ENCODE results near the gene GNPAT. TPM values are rescaled to one million over a fixed set of nuclear protein-coding genes. Genes with fewer than 3 reads are reported as not detected.

Gene GNPAT
- total RNA-seq, 1 experiment from 2014 or later, result 52.7 TPM

DNA sequence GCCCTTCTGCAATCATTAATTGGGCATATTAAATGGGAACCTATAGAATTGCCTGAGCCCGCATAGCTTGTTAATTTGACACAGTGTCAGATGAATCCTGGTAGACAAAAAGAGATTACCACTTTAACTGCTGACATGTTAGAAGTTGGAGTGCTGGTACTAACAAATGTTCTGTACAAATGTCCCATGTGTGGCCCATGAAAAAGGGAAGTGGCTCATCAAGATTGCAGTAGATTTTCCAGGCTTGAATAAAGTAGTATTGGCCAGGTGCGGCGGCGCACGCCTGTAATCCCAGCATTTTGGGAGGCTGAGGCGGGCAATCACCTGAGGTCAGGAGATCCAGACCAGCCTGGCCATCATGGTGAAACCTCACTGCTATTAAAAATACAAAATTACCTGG is 45.6 kb downstream of the GNPAT start:
- Mint-ChIP-seq H3K9me3 (ENCODE audit: low read depth, unreplicated experiment) (no peaks in the 10 kb centered on the region), H3K4me1 (ENCODE audit: low read depth, unreplicated experiment) (no peaks in the 10 kb centered on the region), H3K27me3 (ENCODE audit: unreplicated experiment) (no peaks in the 10 kb centered on the region), H3K27ac (ENCODE audit: unreplicated experiment) (no peak overlapping the region), H3K4me3 (ENCODE audit: low read depth, unreplicated experiment) (no peak overlapping the region), H3K36me3 (ENCODE audit: insufficient read depth, unreplicated experiment) (no peaks in the 10 kb centered on the region)
- CTCF ChIA-PET, result no interaction called here
- TF ChIP-seq CTCF (IDR thresholded peaks at IDR 0.05; ENCODE audit: unreplicated experiment), result no peak
- intact Hi-C loops (cut with micrococcal nuclease; ENCODE audit: unreplicated experiment), result no loop called here
- no peak for DNase-seq
- no TSS peak for BruUV-seq (replicated peaks)

- DNase-seq, result no peak
- Mint-ChIP-seq H3K36me3 (ENCODE audit: insufficient read depth, unreplicated experiment) (no peaks in the 10 kb centered on the region), H3K4me3 (ENCODE audit: low read depth, unreplicated experiment) (no peak overlapping the region), H3K27me3 (ENCODE audit: unreplicated experiment) (no peaks in the 10 kb centered on the region), H3K9me3 (ENCODE audit: low read depth, unreplicated experiment) (no peaks in the 10 kb centered on the region), H3K27ac (ENCODE audit: unreplicated experiment) (no peak overlapping the region), H3K4me1 (ENCODE audit: low read depth, unreplicated experiment) (no peaks in the 10 kb centered on the region)
- TF ChIP-seq CTCF (IDR thresholded peaks at IDR 0.05; ENCODE audit: unreplicated experiment), result no peak
- CTCF ChIA-PET, result interaction anchor here (0.6 kb wide), 2 partner anchors 209 to 477 kb away, joined by 3 to 7 read pairs; no protein-coding TSS in a partner anchor
- intact Hi-C loops (cut with micrococcal nuclease; ENCODE audit: unreplicated experiment), result no loop called here
- BruUV-seq (replicated peaks), result no TSS peak
These were observed 54.9 kb downstream of the GNPAT start for GRCh38 chr1:231295938-231296337.

DNA sequence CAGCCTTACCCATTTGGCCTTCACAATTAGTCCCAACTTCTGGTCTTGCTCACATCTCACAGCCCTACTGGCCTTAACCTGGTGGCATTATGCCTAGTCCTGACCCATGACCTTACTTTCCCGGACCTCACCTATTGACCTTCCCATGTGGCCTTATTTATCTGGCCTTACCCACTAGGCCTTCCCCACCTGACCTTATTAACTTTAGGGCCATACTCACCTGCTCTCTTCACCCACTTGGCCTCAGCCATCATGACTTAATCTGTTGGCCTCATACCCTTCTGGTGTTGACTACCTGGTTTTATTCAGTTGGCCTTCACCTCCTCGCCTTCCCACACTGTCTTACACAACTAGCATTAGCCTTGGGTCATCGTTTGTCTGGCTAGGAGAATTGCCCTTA is 61.0 kb downstream of the GNPAT start:
- no peaks in the 10 kb centered on the region for H3K9me3 Mint-ChIP-seq (ENCODE audit: low read depth, unreplicated experiment)
- H3K4me3 Mint-ChIP-seq (ENCODE audit: low read depth, unreplicated experiment), result no peak overlapping the region
- no peak for TF ChIP-seq CTCF (IDR thresholded peaks at IDR 0.05; ENCODE audit: unreplicated experiment)
- CTCF ChIA-PET, result no interaction called here
- no peaks in the 10 kb centered on the region for H3K4me1 Mint-ChIP-seq (ENCODE audit: low read depth, unreplicated experiment)
- intact Hi-C loops (cut with micrococcal nuclease; ENCODE audit: unreplicated experiment), result no loop called here
- DNase-seq, result no peak
- no peaks in the 10 kb centered on the region for H3K27me3 Mint-ChIP-seq (ENCODE audit: unreplicated experiment)
- H3K36me3 Mint-ChIP-seq (ENCODE audit: insufficient read depth, unreplicated experiment), result no peaks in the 10 kb centered on the region
- H3K27ac Mint-ChIP-seq (ENCODE audit: unreplicated experiment), result no peak overlapping the region
- BruUV-seq (replicated peaks), result no TSS peak

- Mint-ChIP-seq H3K27ac (ENCODE audit: unreplicated experiment) (no peak overlapping the region), H3K4me3 (ENCODE audit: low read depth, unreplicated experiment) (no peak overlapping the region), H3K9me3 (ENCODE audit: low read depth, unreplicated experiment) (peaks cover 12% of the 10 kb centered on the region), H3K36me3 (ENCODE audit: insufficient read depth, unreplicated experiment) (no peaks in the 10 kb centered on the region), H3K4me1 (ENCODE audit: low read depth, unreplicated experiment) (no peaks in the 10 kb centered on the region), H3K27me3 (ENCODE audit: unreplicated experiment) (no peaks in the 10 kb centered on the region)
- CTCF ChIA-PET, result no interaction called here
- no TSS peak for BruUV-seq (replicated peaks)
- TF ChIP-seq CTCF (IDR thresholded peaks at IDR 0.05; ENCODE audit: unreplicated experiment), result no peak
- no peak for DNase-seq
- intact Hi-C loops (cut with micrococcal nuclease; ENCODE audit: unreplicated experiment), result no loop called here
These were observed 69.5 kb downstream of the GNPAT start for GRCh38 chr1:231310391-231310934.
